SK-N-SH treated with all-trans-retinoic acid at 6 μM for 48 hours (cell line): ENCODE results near the gene LINC00237.

Experiments used
- ATAC-seq: fragments of 200-7000 bp; cut with Tn5 transposase; 3 replicates; pipeline ENCODE4 v1.9.1; 2020; ENCODE audit warnings: mild to moderate bottlenecking, moderate library complexity
- ARNTL ChIP-seq: fragments of 450-650 bp; formaldehyde crosslinking; IDR thresholded peaks from 2 replicates; pipeline ENCODE4 v1.5.0; 2020; ENCODE audit warnings: low read depth, mild to moderate bottlenecking, moderate library complexity, borderline replicate concordance
- BACH2 ChIP-seq: fragments of 250-450 bp; sonication (Bioruptor Pico); IDR thresholded peaks from 2 replicates; pipeline ENCODE4 v1.9.0; 2021; ENCODE audit warnings: mild to moderate bottlenecking, borderline replicate concordance
- CSDC2 ChIP-seq: fragments of 250-450 bp; sonication (Bioruptor Pico); IDR thresholded peaks from 2 replicates; pipeline ENCODE4 v1.5.0; 2020; ENCODE audit warnings: mild to moderate bottlenecking, moderate library complexity
- ESRRG ChIP-seq: fragments of 250-450 bp; sonication (Bioruptor Pico); IDR thresholded peaks from 2 replicates; pipeline ENCODE4 v1.6.1; 2021; ENCODE audit warnings: mild to moderate bottlenecking
- GLIS3 ChIP-seq: fragments of 250-450 bp; sonication (Bioruptor Pico); IDR thresholded peaks from 2 replicates; pipeline ENCODE4 v1.5.0; 2020; ENCODE audit warnings: mild to moderate bottlenecking, moderate library complexity
- ISL1 ChIP-seq: fragments of 250-450 bp; sonication (Bioruptor Pico); IDR thresholded peaks from 2 replicates; pipeline ENCODE4 v2.1.2; 2022; ENCODE audit warnings: mild to moderate bottlenecking, moderate library complexity
- OSR1 ChIP-seq: fragments of 250-450 bp; sonication (Bioruptor Pico); IDR thresholded peaks from 2 replicates; pipeline ENCODE4 v1.8.0; 2022; ENCODE audit warnings: moderate library complexity, mild to moderate bottlenecking, inconsistent platforms
- PATZ1 ChIP-seq: fragments of 250-450 bp; sonication (Bioruptor Pico); IDR thresholded peaks from 2 replicates; pipeline ENCODE4 v1.8.0; 2020; ENCODE audit warnings: mild to moderate bottlenecking, moderate library complexity, borderline replicate concordance
- PPARA ChIP-seq: fragments of 250-450 bp; sonication (Bioruptor Pico); IDR thresholded peaks from 2 replicates; pipeline ENCODE4 v1.5.0; 2020; ENCODE audit warnings: mild to moderate bottlenecking, borderline replicate concordance
- RARB ChIP-seq: fragments of 250-450 bp; sonication (Bioruptor Pico); IDR thresholded peaks from 2 replicates; pipeline ENCODE4 v1.8.0; 2021; ENCODE audit warnings: mild to moderate bottlenecking, moderate library complexity
- SNAI2 ChIP-seq: fragments of 250-450 bp; sonication (Bioruptor Pico); IDR thresholded peaks from 2 replicates; pipeline ENCODE4 v1.5.0; 2020; ENCODE audit warnings: mild to moderate bottlenecking, moderate library complexity
- TOX ChIP-seq: fragments of 250-450 bp; sonication (Bioruptor Pico); IDR thresholded peaks from 2 replicates; pipeline ENCODE4 v1.8.0; 2021; ENCODE audit warnings: mild to moderate bottlenecking, moderate library complexity, borderline replicate concordance
- TSHZ2 ChIP-seq: fragments of 250-450 bp; sonication (Bioruptor Pico); IDR thresholded peaks from 2 replicates; pipeline ENCODE4 v1.5.0; 2020; ENCODE audit warnings: mild to moderate bottlenecking, moderate library complexity
- ZC3H10 ChIP-seq: fragments of 250-450 bp; sonication (Bioruptor Pico); IDR thresholded peaks from 2 replicates; pipeline ENCODE4 v1.5.1; 2021; ENCODE audit warnings: mild to moderate bottlenecking, moderate library complexity
- ZFP3 ChIP-seq: fragments of 250-450 bp; sonication (Bioruptor Pico); IDR thresholded peaks from 2 replicates; pipeline ENCODE4 v1.5.0; 2020; ENCODE audit warnings: mild to moderate bottlenecking, moderate library complexity
- ZFP30 ChIP-seq: fragments of 450-650 bp; formaldehyde crosslinking; IDR thresholded peaks from 2 replicates; pipeline ENCODE4 v1.5.0; 2022; ENCODE audit warnings: mild to moderate bottlenecking, moderate library complexity
- ZNF565 ChIP-seq: fragments of 450-650 bp; formaldehyde crosslinking; conservative IDR thresholded peaks from 2 replicates; pipeline ENCODE4 v1.5.0; 2020; ENCODE audit warnings: low read depth, mild to moderate bottlenecking, moderate library complexity
- ZNF70 ChIP-seq: fragments of 450-650 bp; formaldehyde crosslinking; IDR thresholded peaks from 2 replicates; pipeline ENCODE4 v1.5.0; 2020; ENCODE audit warnings: mild to moderate bottlenecking, moderate library complexity
- ZNF8 ChIP-seq: fragments of 450-650 bp; formaldehyde crosslinking; IDR thresholded peaks from 2 replicates; pipeline ENCODE4 v1.5.0; 2020; ENCODE audit warnings: mild to moderate bottlenecking, moderate library complexity
- TF ChIP-seq, protein P1 (sequence below): fragments of 250-450 bp; sonication (Bioruptor Pico); IDR thresholded peaks from 2 replicates; pipeline ENCODE4 v1.8.0; 2021; ENCODE audit warnings: low read depth, mild to moderate bottlenecking, moderate library complexity, borderline replicate concordance
- TF ChIP-seq, protein P2 (sequence below): fragments of 250-450 bp; sonication (Bioruptor Pico); IDR thresholded peaks from 2 replicates; pipeline ENCODE4 v1.5.1; 2020; ENCODE audit warnings: low read depth, mild to moderate bottlenecking, moderate library complexity

Gene LINC00237

GRCh38 chr20:21105429-21106170 lies 558 bp downstream of the LINC00237 start:
- TF ChIP-seq BACH2 (CRISPR knock-in tag) = no peak
- ATAC-seq = no peak

GRCh38 chr20:21104921-21105320 lies 1.2 kb downstream of the LINC00237 start:
- no peak for ATAC-seq
- TF ChIP-seq ARNTL (CRISPR knock-in tag) (no peak), ZNF70 (CRISPR knock-in tag) (no peak), PATZ1 (CRISPR knock-in tag) (no peak), TOX (CRISPR knock-in tag) (no peak), ESRRG (CRISPR knock-in tag) (no peak), ISL1 (CRISPR knock-in tag) (no peak), SNAI2 (CRISPR knock-in tag) (no peak), BACH2 (CRISPR knock-in tag) (no peak), GLIS3 (CRISPR knock-in tag) (no peak), ZC3H10 (CRISPR knock-in tag) (no peak), RARB (CRISPR knock-in tag) (no peak), OSR1 (CRISPR knock-in tag) (no peak), ZNF565 (CRISPR knock-in tag) (no peak), ZFP3 (CRISPR knock-in tag) (no peak), PPARA (CRISPR knock-in tag) (no peak), TSHZ2 (CRISPR knock-in tag) (no peak), ZFP30 (CRISPR knock-in tag) (no peak), CSDC2 (no peak)
- TF ChIP-seq, protein P1, sequence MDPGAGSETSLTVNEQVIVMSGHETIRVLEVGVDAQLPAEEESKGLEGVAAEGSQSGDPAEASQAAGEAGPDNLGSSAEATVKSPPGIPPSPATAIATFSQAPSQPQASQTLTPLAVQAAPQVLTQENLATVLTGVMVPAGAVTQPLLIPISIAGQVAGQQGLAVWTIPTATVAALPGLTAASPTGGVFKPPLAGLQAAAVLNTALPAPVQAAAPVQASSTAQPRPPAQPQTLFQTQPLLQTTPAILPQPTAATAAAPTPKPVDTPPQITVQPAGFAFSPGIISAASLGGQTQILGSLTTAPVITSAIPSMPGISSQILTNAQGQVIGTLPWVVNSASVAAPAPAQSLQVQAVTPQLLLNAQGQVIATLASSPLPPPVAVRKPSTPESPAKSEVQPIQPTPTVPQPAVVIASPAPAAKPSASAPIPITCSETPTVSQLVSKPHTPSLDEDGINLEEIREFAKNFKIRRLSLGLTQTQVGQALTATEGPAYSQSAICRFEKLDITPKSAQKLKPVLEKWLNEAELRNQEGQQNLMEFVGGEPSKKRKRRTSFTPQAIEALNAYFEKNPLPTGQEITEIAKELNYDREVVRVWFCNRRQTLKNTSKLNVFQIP (CRISPR knock-in tag) = no peak
- TF ChIP-seq, protein P2, sequence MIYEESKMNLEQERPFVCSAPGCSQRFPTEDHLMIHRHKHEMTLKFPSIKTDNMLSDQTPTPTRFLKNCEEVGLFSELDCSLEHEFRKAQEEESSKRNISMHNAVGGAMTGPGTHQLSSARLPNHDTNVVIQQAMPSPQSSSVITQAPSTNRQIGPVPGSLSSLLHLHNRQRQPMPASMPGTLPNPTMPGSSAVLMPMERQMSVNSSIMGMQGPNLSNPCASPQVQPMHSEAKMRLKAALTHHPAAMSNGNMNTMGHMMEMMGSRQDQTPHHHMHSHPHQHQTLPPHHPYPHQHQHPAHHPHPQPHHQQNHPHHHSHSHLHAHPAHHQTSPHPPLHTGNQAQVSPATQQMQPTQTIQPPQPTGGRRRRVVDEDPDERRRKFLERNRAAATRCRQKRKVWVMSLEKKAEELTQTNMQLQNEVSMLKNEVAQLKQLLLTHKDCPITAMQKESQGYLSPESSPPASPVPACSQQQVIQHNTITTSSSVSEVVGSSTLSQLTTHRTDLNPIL (CRISPR knock-in tag) = no peak
- TF ChIP-seq, all 23 proteins: peak for 0

GRCh38 chr20:21104466-21104761 lies 1.7 kb downstream of the LINC00237 start:
- no peak for ATAC-seq
- TF ChIP-seq ZNF565 (CRISPR knock-in tag) (no peak), ZC3H10 (CRISPR knock-in tag) (no peak), ZFP30 (CRISPR knock-in tag) (no peak), ARNTL (CRISPR knock-in tag) (no peak), ZNF8 (CRISPR knock-in tag) (no peak), ESRRG (CRISPR knock-in tag) (no peak), ZNF70 (CRISPR knock-in tag) (no peak), ISL1 (CRISPR knock-in tag) (no peak), GLIS3 (CRISPR knock-in tag) (no peak), BACH2 (CRISPR knock-in tag) (no peak), RARB (CRISPR knock-in tag) (no peak), OSR1 (CRISPR knock-in tag) (no peak), PPARA (CRISPR knock-in tag) (no peak), PATZ1 (CRISPR knock-in tag) (no peak), CSDC2 (no peak)
- TF ChIP-seq, protein P2 (CRISPR knock-in tag) = no peak
- TF ChIP-seq, protein P1 (CRISPR knock-in tag) = no peak
